ENCODE results near the gene MFN2. TPM values are rescaled to one million over a fixed set of nuclear protein-coding genes. Genes with fewer than 3 reads are reported as not detected.

The MFN2 gene
- total and polyA plus RNA-seq, 2 of the 8 experiments (the other 6 are each of a cell fraction or from before 2014, with no cell fraction given): 34.0 to 62.5 TPM

GRCh38 chr1:12015001-12015491 is 34.8 kb downstream of the MFN2 start:
- CTCF ChIA-PET (ENCODE audit: partially characterized antibody): interaction anchor here (0.6 to 3.9 kb wide), 2 partner anchors 16 to 146 kb away, joined by 3 to 13 read pairs; no protein-coding TSS in a partner anchor
- no peaks in the 10 kb centered on the region for H3K27me3 ChIP-seq (replicated peaks in 1 of 4; ENCODE audit: control insufficient read depth in 3 of 4, extremely low read depth in 1 of 4, insufficient read depth in 3 of 4, low read length in 3 of 4)
- POLR2A ChIA-PET (ENCODE audit: partially characterized antibody): interaction anchor here (0.7 to 9.5 kb wide), 5 partner anchors 16 to 106 kb away, joined by 3 to 66 read pairs (median 4); no protein-coding TSS in a partner anchor
- H3K18ac ChIP-seq (ENCODE audit: extremely low read depth, low read length): no peak overlapping the region
- H4K5ac ChIP-seq (ENCODE audit: insufficient read length, low read depth, low read length): no peak overlapping the region
- H2BK15ac ChIP-seq (ENCODE audit: low read length): no peak overlapping the region
- peaks cover under 1% of the 10 kb centered on the region for H3K79me1 ChIP-seq (ENCODE audit: low read depth, low read length)
- H3K14ac ChIP-seq (ENCODE audit: insufficient read length): no peak overlapping the region
- no peak for DNase-seq (ENCODE audit: low read depth in 1 of 2, low spot score in 2 of 2)
- H4K8ac ChIP-seq (ENCODE audit: extremely low read depth, insufficient read depth, low read length): no peak overlapping the region
- H2BK12ac ChIP-seq (ENCODE audit: low read depth, low read length): no peak overlapping the region
- H3K23ac ChIP-seq (ENCODE audit: insufficient read length): no peak overlapping the region
- no peak for FAIRE-seq
- no peak overlapping the region for H2AFZ ChIP-seq (ENCODE audit: low read length)
- H3K9me3 ChIP-seq (ENCODE audit: insufficient read depth in 2 of 2, low read depth in 1 of 2, low read length in 1 of 2): no peaks in the 10 kb centered on the region
- no peak overlapping the region for H3K27ac ChIP-seq (ENCODE audit: low read depth, low read length)
- peaks cover 0 to 2% (median 0%) of the 10 kb centered on the region in 4 experiments; a peak in 2 of 7 replicates for H3K4me1 ChIP-seq (replicated peaks in 1 of 4; ENCODE audit: control insufficient read depth in 3 of 4, insufficient read depth in 4 of 4, low read length in 3 of 4)
- 98% methylated on average over 10 of the region's 10 CpGs; no CpG with 5 or more reads in 1 of the 2 experiments for WGBS, 2 experiments (ENCODE audit: extremely low coverage in 1 of 2, insufficient coverage in 1 of 2, insufficient read length in 1 of 2, insufficient replicate concordance in 2 of 2, low coverage in 1 of 2, low lambda C conversion rate in 2 of 2, missing lambda C conversion rate in 1 of 2)
- H3K79me2 ChIP-seq (ENCODE audit: control insufficient read depth in 1 of 2, insufficient read depth in 2 of 2, low read length in 2 of 2): peaks cover 0 to 2% of the 10 kb centered on the region in 2 experiments; a peak in 3 of 4 replicates
- no peak overlapping the region for H3K4me3 ChIP-seq (ENCODE audit: extremely low read depth in 1 of 4, insufficient read depth in 2 of 4, low read depth in 3 of 4, low read length in 4 of 4)
- no peak overlapping the region for H3K4ac ChIP-seq (replicated peaks; ENCODE audit: insufficient read length, low read depth, low read length)
- peaks cover 16 to 29% (median 26%) of the 10 kb centered on the region in 4 experiments; a peak in 6 of 8 replicates for H3K36me3 ChIP-seq (ENCODE audit: control insufficient read depth in 2 of 4, insufficient read depth in 4 of 4, low read length in 3 of 4)
- H3K56ac ChIP-seq (replicated peaks; ENCODE audit: insufficient read length, low read depth, low read length): no peak overlapping the region
- H3K9ac ChIP-seq (replicated peaks in 1 of 4; ENCODE audit: extremely low read depth in 1 of 4, low read depth in 3 of 4, low read length in 3 of 4): no peak overlapping the region
- no peak overlapping the region for H4K91ac ChIP-seq (replicated peaks; ENCODE audit: insufficient read length, low read length)
- no peak overlapping the region for H2BK5ac ChIP-seq (ENCODE audit: low read depth, low read length)
- H2AK5ac ChIP-seq (ENCODE audit: low read depth, low read length): no peak overlapping the region
- H3K23me2 ChIP-seq (ENCODE audit: low read depth, low read length): peaks cover 1% of the 10 kb centered on the region
- peaks cover 0 to 5% of the 10 kb centered on the region in 2 experiments for H4K20me1 ChIP-seq (replicated peaks in 1 of 2; ENCODE audit: control insufficient read depth in 1 of 2, insufficient read depth in 2 of 2, low read length in 2 of 2)
- TF ChIP-seq E2F6 (IDR thresholded peaks at IDR 0.05): no peak
- no peak for TF ChIP-seq SIRT6 (IDR thresholded peaks at IDR 0.05; ENCODE audit: low read length)
- no peak for TF ChIP-seq JUND (IDR thresholded peaks at IDR 0.05; ENCODE audit: low read length)
- no peak for TF ChIP-seq NANOG (IDR thresholded peaks at IDR 0.05; ENCODE audit: insufficient read depth, low read depth, low read length, poor library complexity, severe bottlenecking)
- TF ChIP-seq TBP (IDR thresholded peaks at IDR 0.05; ENCODE audit: low read depth, low read length): peak; percentile 27; the same call in 1 of the 2 replicates
- TF ChIP-seq ZNF274 (IDR thresholded peaks at IDR 0.05; ENCODE audit: borderline replicate concordance, extremely low read depth, low read length): no peak
- no peak overlapping the region for H3K4me2 ChIP-seq (ENCODE audit: insufficient read depth in 1 of 2, low read depth in 2 of 2, low read length in 2 of 2)
- no peak overlapping the region for H2BK120ac ChIP-seq (replicated peaks; ENCODE audit: low read depth, low read length)
- no peak overlapping the region for H2BK20ac ChIP-seq (ENCODE audit: low read length)

Data from H1 (cell line).